HG03139 (cell line): ENCODE results near the gene LSR.

Source experiments
- ATAC-seq: cut with Tn5 transposase; IDR thresholded peaks from one replicate; pipeline ENCODE4 v1.9.1; 2021; ENCODE audit not compliant: unreplicated experiment

The LSR gene

DNA sequence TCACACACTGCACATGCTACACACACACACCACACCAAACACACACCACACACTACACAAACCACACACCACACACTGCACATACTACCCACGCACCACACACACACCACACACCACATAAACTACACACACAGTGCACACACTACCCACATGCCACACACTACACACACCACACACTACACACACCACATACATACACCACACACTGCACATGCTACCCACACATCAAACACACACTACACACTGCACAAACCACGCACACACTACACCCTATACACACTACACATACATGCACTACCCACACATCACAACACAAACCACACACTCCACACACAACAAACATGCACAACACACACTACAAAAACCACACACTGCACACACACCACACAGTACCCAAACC, 49.1 kb downstream of the LSR start:
- no peak for ATAC-seq

DNA sequence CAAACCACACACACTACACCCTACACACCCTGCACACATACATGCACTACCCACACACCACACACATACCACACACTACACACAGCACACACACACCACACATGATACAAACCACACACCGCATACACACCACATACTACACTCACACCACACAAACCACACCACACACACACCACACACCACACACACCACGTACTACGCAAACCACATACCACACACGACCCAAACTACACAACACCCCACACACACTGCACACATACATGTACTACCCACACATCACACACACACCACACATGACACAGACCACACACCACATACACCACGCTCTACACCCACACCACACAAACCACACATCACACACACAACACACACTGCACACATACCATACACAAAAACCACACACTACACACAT, 49.8 kb downstream of the LSR start:
- ATAC-seq: no peak

DNA sequence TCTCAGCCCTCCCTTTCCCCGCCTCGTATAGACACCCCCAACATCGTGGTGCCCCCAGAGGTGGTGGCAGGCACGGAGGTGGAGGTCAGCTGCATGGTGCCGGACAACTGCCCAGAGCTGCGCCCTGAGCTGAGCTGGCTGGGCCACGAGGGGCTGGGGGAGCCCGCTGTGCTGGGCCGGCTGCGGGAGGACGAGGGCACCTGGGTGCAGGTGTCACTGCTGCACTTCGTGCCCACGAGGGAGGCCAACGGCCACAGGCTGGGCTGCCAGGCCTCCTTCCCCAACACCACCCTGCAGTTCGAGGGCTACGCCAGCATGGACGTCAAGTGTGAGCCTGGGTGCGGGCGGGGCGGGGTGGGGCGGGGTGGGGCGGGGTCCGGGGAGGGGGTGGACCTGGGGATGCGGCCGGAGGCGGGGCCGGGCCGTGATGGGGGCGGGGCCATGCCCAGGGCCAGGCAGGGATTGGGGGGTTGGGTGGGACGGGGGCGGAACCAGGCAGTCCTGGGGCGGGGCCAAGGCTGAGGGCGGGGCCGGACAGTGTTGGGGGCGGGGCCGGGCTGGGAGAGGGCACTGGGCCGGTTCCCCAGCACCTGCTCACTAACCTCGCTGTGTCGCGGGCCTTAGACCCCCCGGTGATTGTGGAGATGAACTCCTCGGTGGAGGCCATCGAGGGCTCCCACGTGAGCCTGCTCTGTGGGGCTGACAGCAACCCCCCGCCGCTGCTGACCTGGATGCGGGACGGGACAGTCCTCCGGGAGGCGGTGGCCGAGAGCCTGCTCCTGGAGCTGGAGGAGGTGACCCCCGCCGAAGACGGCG, 50.9 kb downstream of the LSR start:
- ATAC-seq: no peak

DNA sequence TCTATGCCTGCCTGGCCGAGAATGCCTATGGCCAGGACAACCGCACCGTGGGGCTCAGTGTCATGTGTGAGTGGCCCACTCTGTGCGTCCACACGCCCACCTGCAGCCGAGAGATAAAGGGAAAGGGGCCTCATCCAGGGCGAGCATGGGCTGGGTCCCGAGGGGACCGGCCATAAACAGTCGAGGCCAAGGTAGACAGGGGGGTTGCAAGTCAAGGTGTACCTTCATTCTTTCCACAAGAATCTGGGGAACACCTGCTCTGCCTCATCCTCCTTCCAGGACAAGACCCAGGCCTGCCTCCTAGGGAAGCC, 51.5 kb downstream of the LSR start:
- no peak for ATAC-seq

DNA sequence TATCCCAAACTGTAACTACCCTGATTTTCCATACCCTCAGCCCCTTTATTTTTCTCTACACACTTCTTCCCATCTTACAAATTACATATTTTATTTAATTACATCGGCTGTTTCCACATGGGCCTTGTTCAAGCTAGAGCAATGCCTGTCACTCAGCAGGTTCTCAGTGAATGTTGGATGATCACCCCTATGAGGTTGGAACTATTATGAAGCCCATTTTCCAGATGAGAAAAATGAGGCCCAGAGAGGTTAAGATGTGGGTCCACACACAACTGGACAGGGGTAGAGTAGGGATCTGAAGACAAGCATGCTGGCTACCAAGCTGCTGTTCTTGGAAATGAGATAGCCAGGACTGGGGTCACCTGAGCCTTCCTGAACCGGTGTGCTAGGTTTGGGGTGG, 53.2 kb downstream of the LSR start:
- ATAC-seq: no peak

DNA sequence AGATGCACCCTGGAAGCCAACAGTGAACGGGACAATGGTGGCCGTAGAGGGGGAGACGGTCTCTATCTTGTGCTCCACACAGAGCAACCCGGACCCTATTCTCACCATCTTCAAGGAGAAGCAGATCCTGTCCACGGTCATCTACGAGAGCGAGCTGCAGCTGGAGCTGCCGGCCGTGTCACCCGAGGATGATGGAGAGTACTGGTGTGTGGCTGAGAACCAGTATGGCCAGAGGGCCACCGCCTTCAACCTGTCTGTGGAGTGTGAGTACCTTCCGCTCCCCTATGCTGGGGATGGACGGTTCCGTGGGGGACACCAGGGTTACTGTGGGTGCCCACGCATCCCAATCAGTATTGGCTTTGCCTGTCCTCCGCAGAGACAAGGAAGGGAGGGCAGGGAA, 53.6 kb downstream of the LSR start:
- ATAC-seq: no peak

DNA sequence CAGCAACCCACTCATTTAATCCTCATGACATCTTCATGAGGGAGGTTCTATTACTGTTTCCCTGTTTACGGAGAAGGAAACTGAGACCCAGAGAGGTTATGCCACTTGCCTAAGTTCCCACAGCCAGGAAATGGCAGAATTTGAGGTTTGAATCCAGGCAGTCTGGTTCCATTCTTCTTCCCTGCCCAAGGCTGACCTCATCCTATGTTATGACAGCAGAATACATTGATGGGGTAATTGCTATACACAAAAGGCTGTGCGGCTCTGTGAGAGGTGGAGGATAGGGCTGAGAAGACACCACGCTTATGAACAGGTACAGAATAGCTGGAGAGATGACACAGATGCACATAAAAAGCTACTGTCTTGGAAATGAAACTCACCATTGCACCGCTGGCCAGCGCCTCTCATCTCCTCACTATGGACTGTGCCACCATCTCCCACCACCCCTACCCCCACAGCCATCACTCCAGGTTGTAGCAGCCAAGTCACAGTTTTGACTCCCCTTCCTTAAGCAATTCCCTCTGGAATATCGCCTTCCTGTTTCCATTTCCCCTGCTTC, 54.6 kb downstream of the LSR start:
- ATAC-seq: no peak

DNA sequence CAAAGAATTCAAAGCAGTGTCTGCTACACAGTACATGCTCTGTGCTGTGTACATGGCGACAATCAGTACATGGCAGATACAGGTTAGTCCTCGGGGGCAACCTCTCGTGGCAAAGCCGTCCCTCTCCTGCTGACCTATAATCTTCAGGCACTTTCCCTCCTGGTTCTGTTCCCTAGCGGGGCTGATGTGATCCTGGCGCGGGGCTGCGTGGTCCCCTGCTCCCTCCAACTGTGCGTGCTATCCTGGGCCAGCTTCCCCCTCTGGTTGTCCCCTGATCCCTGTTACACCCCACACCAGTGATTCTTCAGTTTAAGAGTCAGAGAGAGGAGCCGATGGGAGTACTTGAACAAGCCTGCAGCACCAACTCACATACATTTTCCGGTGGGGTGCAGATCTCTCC, 55.2 kb downstream of the LSR start:
- ATAC-seq: no peak

DNA sequence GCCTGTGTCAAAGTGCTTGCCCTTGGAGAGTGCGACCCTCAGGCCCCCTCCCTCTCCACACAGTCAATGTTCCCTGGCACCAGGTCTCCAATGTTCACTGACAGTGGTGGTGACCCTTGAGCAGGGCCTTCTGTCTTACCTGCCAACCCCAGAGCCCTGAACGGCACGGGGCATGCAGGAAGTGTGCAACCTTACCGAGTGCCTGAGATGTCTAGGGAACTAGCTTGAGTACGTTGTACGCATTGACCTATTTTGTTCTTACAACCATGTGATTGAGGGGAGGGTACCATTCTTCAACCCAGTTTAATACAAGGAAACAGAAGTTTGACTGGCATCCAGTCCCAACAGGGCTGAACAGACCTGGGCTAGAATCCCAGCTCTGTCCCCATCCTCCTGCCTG, 56.4 kb downstream of the LSR start:
- ATAC-seq: no peak

DNA sequence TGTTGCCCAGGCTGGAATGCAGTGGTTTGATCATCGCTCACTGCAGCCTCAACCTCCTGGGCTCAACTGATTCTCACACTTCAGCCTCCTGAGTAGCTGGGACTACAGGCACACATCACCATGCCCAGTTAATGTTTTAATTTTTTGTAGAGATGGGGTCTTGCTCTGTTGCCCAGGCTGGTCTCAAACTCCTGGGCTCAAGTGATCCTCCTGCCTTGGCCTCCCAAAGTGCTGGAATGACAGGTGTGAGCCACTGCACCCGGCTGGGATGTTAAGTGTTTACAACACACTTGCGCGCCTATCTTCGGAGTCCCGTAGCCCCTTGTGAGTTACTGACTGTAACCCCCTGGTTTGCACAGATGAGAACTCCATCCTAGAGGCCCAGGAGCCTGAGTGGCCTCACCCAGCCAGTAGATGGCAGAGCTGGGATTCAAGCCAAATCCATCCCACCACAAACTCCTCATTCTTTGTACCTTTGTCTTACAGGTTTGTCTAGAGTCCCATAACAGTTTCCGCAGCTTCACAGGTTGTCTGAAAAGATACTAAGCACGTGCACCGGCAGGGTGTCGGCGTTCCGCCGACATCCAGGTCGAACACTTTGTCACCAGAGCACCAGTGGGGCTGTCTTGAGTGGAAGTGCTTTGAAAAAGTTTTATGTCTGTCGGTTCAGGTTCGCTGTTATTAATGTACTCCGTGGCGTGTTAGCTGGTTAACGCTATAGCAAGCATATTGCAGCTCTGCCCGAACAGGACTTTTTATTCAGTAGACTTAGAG, 57.9 kb downstream of the LSR start:
- no peak for ATAC-seq

DNA sequence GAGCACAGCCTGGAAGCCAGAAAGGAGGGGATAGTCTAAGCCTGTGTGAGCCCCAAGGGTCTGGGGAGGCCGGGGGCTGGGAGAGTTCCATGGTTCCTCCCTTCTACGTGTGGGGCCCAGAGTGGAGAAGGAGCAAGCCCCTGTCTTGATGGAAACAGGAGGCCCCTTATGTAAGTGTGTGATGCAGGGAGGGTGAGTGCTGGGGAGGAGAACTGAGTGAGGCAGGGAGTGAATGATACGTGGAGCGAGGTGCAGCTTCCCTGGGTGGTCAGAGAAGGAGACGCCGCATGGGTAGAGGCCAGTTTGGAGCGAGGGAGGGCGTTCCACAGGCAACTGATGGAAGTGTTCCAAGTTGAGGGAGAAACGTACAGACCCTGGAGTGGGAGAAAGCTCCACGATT, 59.1 kb downstream of the LSR start:
- ATAC-seq: no peak

DNA sequence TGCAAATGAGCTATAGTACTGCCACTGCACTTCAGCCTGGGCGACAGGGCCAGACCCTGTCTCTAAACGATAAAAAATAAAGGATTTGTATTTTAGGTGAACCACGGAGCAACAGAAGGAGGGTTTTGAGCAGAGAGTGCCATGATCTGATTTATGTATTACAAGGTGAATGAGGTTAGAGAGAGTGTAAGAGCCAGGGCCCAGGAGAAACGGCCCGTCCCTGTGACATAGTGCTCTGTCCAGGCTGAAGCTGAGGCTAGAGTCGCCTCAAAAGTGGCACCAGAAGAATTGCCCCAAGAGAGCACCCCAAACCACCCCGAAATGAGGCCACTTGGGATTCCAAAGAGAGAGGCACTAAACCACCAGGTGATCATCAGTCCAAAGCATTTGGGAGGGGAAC, 60.1 kb downstream of the LSR start:
- ATAC-seq: no peak

DNA sequence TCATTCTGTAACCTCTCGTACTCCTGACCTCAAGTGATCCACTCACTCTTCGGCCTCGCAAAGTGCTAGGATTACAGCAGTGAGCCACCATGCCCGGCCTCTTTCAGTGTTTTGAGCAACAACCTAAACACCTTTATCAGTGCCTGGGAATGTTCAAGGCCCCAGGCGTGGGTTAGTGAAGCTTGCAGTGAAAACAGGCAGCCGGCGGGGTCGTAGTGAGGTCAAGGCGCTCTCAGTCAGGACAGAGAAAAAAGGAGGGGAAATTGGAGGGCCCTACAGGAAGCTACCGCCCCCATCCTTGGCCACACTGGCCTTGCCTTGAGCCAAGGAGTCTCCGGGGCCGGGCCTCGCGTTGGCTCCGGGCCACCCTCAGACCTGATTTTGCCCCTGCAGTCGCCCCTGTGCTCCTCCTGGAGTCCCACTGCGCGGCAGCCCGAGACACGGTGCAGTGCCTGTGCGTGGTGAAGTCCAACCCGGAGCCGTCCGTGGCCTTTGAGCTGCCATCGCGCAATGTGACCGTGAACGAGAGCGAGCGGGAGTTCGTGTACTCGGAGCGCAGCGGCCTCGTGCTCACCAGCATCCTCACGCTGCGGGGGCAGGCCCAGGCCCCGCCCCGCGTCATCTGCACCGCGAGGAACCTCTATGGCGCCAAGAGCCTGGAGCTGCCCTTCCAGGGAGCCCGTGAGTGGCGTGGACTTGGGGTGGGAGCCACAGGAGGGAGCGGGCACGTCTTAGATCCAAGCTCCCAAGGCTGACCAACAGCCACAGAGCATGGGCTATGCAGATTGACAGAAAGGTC, 60.9 kb downstream of the LSR start:
- ATAC-seq: no peak

DNA sequence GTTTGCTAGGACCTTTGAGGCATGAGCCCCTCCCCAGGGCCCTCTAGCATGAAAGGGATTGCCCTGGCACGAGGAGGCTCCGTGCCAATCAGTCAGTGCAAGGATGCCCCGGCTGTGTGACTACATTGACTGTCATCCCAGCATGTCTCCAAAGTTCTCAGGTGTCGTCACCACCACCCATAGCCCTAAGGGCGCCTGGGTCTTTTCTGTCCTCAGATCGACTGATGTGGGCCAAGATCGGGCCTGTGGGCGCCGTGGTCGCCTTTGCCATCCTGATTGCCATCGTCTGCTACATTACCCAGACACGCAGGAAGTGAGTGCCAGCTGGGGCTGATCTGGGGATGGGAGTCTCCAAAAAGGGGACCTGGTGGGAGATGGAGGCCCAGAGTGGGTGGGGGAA, 61.5 kb downstream of the LSR start:
- ATAC-seq: no peak

DNA sequence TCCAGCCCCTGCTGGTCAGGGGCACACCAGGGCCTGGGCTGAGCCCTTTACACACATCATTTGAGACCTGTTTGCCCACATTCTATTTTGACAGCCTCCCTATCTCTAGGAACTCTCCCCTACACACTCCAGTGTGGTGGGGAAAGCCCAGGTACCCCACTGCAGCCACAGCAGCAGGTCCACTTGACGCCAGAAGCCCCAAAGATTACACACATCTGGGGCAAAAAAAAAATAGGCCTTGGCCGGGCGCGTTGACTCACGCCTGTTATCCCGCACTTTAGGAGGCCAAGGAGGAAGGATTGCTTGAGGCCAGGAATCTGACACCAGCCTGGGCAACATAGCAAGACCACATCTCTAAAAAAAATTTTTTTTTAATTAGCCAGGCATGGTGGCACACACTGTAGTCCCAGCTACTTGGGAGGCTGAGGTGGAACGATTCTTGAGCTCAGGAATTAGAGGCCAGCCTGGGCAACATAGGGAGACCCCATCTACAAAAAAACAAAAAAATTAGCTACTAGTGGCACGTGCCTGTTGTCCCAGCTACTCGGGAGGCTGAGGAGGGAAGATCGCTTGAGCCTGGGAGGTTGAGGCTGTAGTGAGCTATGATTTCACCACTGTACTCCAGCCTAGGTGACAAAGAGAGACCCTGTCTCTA, 62.1 kb downstream of the LSR start:
- ATAC-seq: no peak

DNA sequence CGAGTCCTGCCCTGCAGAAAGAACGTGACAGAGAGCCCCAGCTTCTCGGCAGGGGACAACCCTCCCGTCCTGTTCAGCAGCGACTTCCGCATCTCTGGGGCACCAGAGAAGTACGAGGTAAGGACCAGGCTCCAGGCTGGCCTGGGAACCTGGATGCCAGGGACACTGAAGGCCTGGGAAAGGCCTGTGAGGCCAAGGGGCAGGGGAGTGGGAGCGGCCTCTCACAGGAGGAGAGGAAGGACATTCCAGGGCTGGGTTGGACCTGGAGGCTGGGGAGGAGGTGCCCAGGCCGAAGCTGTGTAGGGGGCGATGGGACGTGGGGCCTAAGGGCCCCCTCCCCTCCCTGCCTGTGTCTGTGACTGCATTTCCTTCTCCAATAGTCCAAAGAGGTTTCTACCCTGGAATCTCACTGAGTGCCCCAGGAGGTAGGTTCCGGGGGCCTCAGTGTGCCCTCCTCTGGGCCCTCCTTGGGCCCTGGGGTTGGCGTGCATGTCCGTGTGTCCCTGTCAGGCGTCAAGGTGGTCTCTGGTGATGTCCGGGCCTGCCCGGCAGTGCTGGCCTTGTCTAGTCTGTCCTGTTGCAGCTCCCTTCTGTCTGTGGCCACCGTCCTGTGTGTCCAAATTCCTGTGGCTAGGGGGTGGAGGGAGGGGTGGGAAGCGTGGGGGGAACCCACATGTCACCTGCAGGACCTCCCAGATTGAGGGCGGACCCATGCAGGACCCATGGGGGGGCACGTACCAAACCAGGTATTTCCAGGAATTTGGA, 63.3 kb downstream of the LSR start:
- ATAC-seq: no peak

DNA sequence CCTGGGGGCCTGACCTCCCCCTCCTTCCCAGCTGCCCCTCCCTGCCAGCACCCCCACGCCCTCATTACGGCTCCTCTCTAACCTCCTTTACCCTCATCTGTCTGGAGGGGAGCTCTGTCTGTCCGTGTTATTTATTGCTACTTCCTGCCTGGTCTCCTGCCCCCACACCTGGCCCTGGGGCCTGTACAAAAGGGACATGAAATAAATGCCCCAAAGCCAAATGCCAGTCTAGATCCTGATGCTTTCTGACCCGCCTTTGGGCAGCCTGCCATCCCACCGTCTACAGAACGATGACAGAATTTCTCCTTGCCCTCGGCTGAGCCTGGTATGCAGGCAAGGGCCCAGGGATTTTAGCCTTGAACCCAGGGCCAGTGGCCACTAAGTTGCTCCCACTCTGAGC, 64.8 kb downstream of the LSR start:
- no peak for ATAC-seq

DNA sequence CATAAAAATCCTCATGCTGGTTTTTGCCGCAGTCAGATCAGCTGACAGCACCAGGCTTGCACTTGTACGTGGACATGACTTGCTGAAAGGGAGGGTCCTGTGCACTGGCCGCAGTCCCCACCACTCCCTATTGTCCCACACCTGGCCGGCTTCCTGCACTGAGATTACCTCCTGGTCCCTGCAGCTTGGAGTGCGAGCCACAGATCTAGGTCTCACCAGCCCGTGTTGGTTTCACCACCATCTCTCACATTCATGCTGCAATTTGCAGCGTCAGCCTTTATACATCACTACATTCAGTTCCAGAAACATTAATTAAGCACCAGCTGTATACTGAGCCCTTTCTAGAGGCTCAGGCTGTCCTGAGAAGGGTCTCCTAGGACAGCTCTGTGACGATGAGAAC, 65.2 kb downstream of the LSR start:
- no peak for ATAC-seq

DNA sequence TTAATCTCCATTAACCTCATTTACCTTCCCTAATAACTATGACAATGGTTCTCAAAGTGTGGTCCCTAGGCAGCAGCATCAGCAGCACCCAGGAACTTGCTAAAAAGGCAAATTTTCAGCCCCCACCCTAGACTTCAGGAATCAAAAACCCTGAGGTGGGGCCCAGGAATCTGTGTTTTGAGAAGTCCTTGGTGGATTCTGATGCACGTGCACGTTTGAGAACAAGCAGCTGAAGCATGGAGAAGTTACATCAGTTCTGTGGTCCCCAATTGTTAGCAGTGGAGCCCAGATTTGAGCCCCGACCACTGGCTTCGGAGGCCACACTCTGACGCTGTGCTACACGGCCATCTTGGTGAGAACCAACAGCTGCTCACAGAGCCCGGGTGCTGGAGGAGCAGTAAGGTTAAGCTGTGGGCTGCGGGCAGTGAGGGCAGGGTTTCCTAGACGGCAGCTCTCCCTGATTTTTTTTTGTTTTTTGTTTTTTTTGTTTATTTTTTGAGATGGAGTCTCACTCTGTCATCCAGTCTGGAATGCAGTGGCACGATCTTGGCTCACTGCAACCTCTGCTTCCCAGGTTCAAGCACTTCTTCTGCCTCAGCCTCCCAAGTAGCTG, 66.2 kb downstream of the LSR start:
- ATAC-seq: no peak

DNA sequence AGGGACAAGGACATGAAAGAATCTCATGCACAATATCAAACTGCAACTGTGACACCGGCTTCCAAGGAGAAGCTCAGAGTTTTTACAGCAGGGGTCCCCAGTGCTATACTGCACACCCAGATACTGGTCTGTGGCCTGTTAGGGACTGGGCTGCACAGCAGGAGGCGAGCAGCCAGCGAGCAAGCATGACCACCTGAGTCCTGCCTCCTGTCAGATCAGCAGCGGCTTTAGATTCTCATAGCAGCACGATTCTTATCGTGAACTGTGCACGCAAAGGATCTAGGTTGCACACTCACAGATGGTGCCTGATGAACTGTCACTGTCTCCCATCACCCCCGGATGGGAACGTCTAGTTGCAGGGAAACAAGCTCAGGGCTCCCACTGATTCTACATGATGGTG, 67.1 kb downstream of the LSR start:
- no peak for ATAC-seq
